OCI-LY7 (cell line): ENCODE data around the gene OTUD4. TPM values are rescaled to one million over a fixed set of nuclear protein-coding genes. Genes with fewer than 3 reads are reported as not detected.

Experiments
- BruUV-seq: library from RNA; stranded (reverse); fragments of 400-500 nt; replicated peaks from 2 replicates; lab custom pipeline; 2021; lab: Mats Ljungman, UMichigan
- CTCF ChIA-PET: fragments of 300-600 bp; sonication (Branson Sonifier 250); formaldehyde crosslinking; loops from one replicate; lab custom pipeline; 2022; ENCODE audit warnings: antibody characterized with exemption; ENCODE audit not compliant: unreplicated experiment; lab: Charles Lee
- POLR2A ChIA-PET: fragments of 300-600 bp; sonication (Branson Sonifier 250); formaldehyde crosslinking; loops from one replicate; lab custom pipeline; 2022; ENCODE audit warnings: antibody characterized with exemption; lab: Charles Lee
- DNase-seq: peaks from one replicate; pipeline ENCODE4 v3.0.0-alpha.2; 2015; ENCODE audit warnings: low spot score
- H2AFZ ChIP-seq: fragments of 200-600 bp; sonication (generic), shearing (Covaris generic); 2 replicates; pipeline ENCODE4 v1.6.1; 2014; ENCODE audit warnings: mild to moderate bottlenecking, antibody characterized with exemption, low read length, moderate library complexity
- H3K27ac ChIP-seq: fragments of 200-600 bp; sonication (generic); 2 replicates; pipeline ENCODE4 v1.5.1; 2014; ENCODE audit warnings: mixed run types, low read depth, mild to moderate bottlenecking, moderate library complexity, low read length, inconsistent platforms; ENCODE audit not compliant: poor library complexity, severe bottlenecking
- H3K36me3 ChIP-seq: fragments of 200-600 bp; sonication (generic); 2 replicates; pipeline ENCODE4 v1.6.1; 2014; ENCODE audit warnings: mild to moderate bottlenecking, antibody characterized with exemption, low read length, moderate library complexity, mixed read lengths; ENCODE audit not compliant: insufficient read depth
- H3K4me1 ChIP-seq: fragments of 200-600 bp; sonication (generic); 2 replicates; pipeline ENCODE4 v1.5.1; 2014; ENCODE audit warnings: mild to moderate bottlenecking, low read length; ENCODE audit not compliant: insufficient read depth, poor library complexity, severe bottlenecking
- H3K4me2 ChIP-seq: fragments of 200-600 bp; sonication (generic); 2 replicates; pipeline ENCODE4 v1.6.1; 2014; ENCODE audit warnings: mild to moderate bottlenecking, low read length
- H3K4me3 ChIP-seq: fragments of 200-600 bp; sonication (generic); 2 replicates; pipeline ENCODE4 v1.5.1; 2014; ENCODE audit warnings: mild to moderate bottlenecking, low read depth, low read length; ENCODE audit not compliant: poor library complexity, severe bottlenecking
- H3K79me2 ChIP-seq: fragments of 200-600 bp; sonication (generic); 2 replicates; pipeline ENCODE4 v1.6.1; 2016; ENCODE audit warnings: low read depth, mild to moderate bottlenecking, low read length, moderate library complexity, mixed read lengths; ENCODE audit not compliant: insufficient read depth
- H3K9me2 ChIP-seq: fragments of 200-600 bp; sonication (generic); 2 replicates; pipeline ENCODE4 v1.6.1; 2016; ENCODE audit warnings: mild to moderate bottlenecking, low read length, mixed read lengths; ENCODE audit not compliant: insufficient read depth
- H3K9me3 ChIP-seq: fragments of 200-600 bp; sonication (generic); 2 replicates; pipeline ENCODE4 v1.6.1; 2014; ENCODE audit warnings: mild to moderate bottlenecking, mixed run types, low read length, mixed read lengths
- H4K20me1 ChIP-seq: fragments of 200-600 bp; sonication (generic); 2 replicates; pipeline ENCODE4 v1.6.1; 2014; ENCODE audit warnings: mild to moderate bottlenecking, antibody characterized with exemption, low read length, moderate library complexity, mixed read lengths; ENCODE audit not compliant: insufficient read depth
- EZH2phosphoT487 ChIP-seq: fragments of 200-600 bp; sonication (generic); IDR thresholded peaks from 2 replicates; pipeline ENCODE4 v1.6.1; 2018; ENCODE audit warnings: low read depth, borderline replicate concordance, mild to moderate bottlenecking, mixed run types, antibody characterized with exemption, low read length, moderate library complexity, mixed read lengths
- intact Hi-C: fragments of 100-400 bp; cut with micrococcal nuclease; formaldehyde crosslinking; loops from one replicate; pipeline ENCODE4 v1.10.0; 2022; ENCODE audit not compliant: unreplicated experiment
- total RNA-seq, 2 experiments: library from RNA; depleted of rRNA in 1 of 2; stranded (reverse); fragments of >200 nt in 1 of 2; shearing (Covaris generic) in 1 of 2; gene quantifications; 2 replicates each; pipeline ENCODE4 v1.2.3, GENCODE V29; 2014 to 2022
- TF ChIP-seq, protein P1 (sequence below): fragments of 200-600 bp; sonication (generic); conservative IDR thresholded peaks from 2 replicates; pipeline ENCODE4 v1.5.1; 2014; ENCODE audit warnings: mild to moderate bottlenecking, antibody characterized with exemption, low read length, moderate library complexity, mixed read lengths

Gene OTUD4
- total RNA-seq, 2 experiments from 2014 or later = 23.4 to 54.9 TPM

DNA sequence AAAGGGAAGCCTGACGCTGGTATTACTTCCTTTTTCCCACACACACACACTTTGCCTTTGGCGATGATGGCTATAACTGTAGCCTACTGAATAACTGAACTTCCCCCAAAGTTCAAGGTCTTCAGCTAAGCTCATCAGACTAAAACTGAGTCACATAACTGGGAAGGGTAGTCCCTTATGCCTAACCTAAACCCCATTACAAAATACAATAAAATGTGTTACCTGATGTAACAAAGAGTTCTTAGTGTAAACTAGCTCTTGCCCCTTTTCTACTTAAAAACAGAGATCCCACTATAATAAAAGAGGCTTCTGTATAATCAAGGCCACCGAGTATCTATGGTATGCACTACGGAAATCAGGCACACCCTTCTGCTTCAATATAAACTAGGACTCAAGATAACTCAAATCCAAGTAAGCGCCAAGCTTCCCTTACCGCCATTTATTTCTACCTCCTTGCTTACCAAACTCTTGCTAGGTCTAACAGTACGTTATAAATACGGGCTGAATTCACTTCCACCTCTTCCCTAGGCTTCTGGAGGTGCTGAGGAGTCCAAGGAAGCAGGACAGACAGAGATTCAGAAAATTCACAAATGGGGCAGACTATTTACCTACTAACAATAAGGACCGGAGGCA is 2.4 kb downstream of the OTUD4 start:
- TF ChIP-seq, protein P1, sequence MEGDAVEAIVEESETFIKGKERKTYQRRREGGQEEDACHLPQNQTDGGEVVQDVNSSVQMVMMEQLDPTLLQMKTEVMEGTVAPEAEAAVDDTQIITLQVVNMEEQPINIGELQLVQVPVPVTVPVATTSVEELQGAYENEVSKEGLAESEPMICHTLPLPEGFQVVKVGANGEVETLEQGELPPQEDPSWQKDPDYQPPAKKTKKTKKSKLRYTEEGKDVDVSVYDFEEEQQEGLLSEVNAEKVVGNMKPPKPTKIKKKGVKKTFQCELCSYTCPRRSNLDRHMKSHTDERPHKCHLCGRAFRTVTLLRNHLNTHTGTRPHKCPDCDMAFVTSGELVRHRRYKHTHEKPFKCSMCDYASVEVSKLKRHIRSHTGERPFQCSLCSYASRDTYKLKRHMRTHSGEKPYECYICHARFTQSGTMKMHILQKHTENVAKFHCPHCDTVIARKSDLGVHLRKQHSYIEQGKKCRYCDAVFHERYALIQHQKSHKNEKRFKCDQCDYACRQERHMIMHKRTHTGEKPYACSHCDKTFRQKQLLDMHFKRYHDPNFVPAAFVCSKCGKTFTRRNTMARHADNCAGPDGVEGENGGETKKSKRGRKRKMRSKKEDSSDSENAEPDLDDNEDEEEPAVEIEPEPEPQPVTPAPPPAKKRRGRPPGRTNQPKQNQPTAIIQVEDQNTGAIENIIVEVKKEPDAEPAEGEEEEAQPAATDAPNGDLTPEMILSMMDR = no peak
- TF ChIP-seq EZH2phosphoT487 = no peak
- Histone ChIP-seq H4K20me1 (peaks cover 21% of the 10 kb centered on the region; the same call in 1 of the 2 replicates), H3K9me3 (no peaks in the 10 kb centered on the region), H2AFZ (no peak overlapping the region; the same call in 1 of the 2 replicates), H3K36me3 (peaks cover 49% of the 10 kb centered on the region), H3K4me3 (peak overlapping the region; percentile 97), H3K4me1 (peaks cover 32% of the 10 kb centered on the region), H3K4me2 (peak overlapping the region; percentile 89), H3K27ac (peak overlapping the region; percentile 82), H3K79me2 (peaks cover 65% of the 10 kb centered on the region), H3K9me2 (no peaks in the 10 kb centered on the region)
- ChIA-PET CTCF (no interaction called here), POLR2A (interaction anchor here (0.7 to 2.8 kb wide), 10 partner anchors 8 to 443 kb away, joined by 3 to 12 read pairs (median 5); partner anchors contain the start of gene ABCE1)
- BruUV-seq = TSS peak; percentile 55
- DNase-seq = peak; percentile 36
- intact Hi-C loops = loop anchor here (2.0 kb wide), 1 partner anchor 79 kb away; the partner anchor contains the start of genes ABCE1 and ANAPC10

DNA sequence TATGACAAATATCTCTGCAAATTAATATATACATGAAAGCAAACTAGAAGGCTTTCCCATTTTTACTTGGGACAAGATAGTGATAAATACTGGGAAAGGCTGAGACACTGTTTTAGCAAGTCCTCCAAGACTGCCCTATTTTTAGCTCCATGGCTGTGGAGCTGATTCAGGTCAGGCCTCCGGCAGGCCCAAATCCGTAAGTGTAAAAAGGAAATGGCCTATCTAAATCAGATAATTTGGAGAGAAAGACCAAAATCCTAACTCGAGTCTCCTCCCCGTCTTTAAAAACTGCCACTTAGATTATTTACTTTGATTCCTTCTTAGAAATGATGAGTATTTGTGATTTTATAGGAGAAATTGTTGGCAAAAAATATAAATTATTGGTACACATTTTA is 2.9 kb downstream of the OTUD4 start:
- Histone ChIP-seq H3K4me1 (peaks cover 27% of the 10 kb centered on the region), H3K9me2 (no peaks in the 10 kb centered on the region)
- POLR2A ChIA-PET = interaction anchor here (0.6 to 2.8 kb wide), 9 partner anchors 9 to 443 kb away, joined by 3 to 12 read pairs (median 5); no protein-coding TSS in a partner anchor

More for the DNA sequence above, 2.9 kb downstream of the OTUD4 start:
- peaks cover 70% of the 10 kb centered on the region for H3K79me2 ChIP-seq
- peak overlapping the region; percentile 89 for H3K4me2 ChIP-seq
- peaks cover 54% of the 10 kb centered on the region for H3K36me3 ChIP-seq
- peaks cover 21% of the 10 kb centered on the region; the same call in 1 of the 2 replicates for H4K20me1 ChIP-seq
- no TSS peak for BruUV-seq
- TF ChIP-seq, protein P1 = no peak
- no peak for TF ChIP-seq EZH2phosphoT487
- no peaks in the 10 kb centered on the region for H3K9me3 ChIP-seq
- no peak for DNase-seq
- intact Hi-C loops = no loop called here
- peak overlapping the region; percentile 82 for H3K27ac ChIP-seq
- CTCF ChIA-PET = interaction anchor here (0.9 kb wide), 1 partner anchor 9 kb away, joined by 3 read pairs; no protein-coding TSS in a partner anchor
- H2AFZ ChIP-seq = no peak overlapping the region
- peak overlapping the region; percentile 97 for H3K4me3 ChIP-seq
